SK-N-SH (cell line): Measurements from ENCODE around the gene RELN. TPM values are rescaled to one million over a fixed set of nuclear protein-coding genes. Genes with fewer than 3 reads are reported as not detected.

Experiments used
- CTCF ChIA-PET: fragments of 300-600, 350-600 bp; formaldehyde crosslinking; extraction: SDS; loops from one replicate; lab custom pipeline; 2021; lab: Yijun Ruan, JAX
- POLR2A ChIA-PET: fragments of 350-600 bp; sonication (Branson Sonifier 250); formaldehyde crosslinking; extraction: SDS; loops from one replicate; lab custom pipeline; 2020; ENCODE audit warnings: antibody characterized with exemption, inconsistent platforms; lab: Yijun Ruan, JAX
- DNase-seq: peaks from one replicate; pipeline ENCODE4 v3.0.0; 2012
- H2AFZ ChIP-seq: fragments of 200-600 bp; sonication (generic); 2 replicates; pipeline ENCODE4 v1.8.1; 2016; ENCODE audit warnings: antibody characterized with exemption, mild to moderate bottlenecking, low read depth
- H3F3A ChIP-seq: fragments of 200-600 bp; sonication (generic); replicated peaks from 2 replicates; pipeline ENCODE3; 2016; ENCODE audit warnings: antibody characterized with exemption, mild to moderate bottlenecking; ENCODE audit not compliant: insufficient read depth
- H3K27ac ChIP-seq, 2 experiments: fragments of 200-500 bp in 1 of 2; fragments of 200-600 bp in 1 of 2; sonication (Bioruptor generic) in 1 of 2; sonication (generic), shearing (Covaris generic) in 1 of 2; 2 replicates each; pipeline versions ENCODE4 v1.5.1 to v1.6.1; 2014 to 2016; ENCODE audit warnings: low read depth in 2 of 2, inconsistent platforms in 1 of 2, low read length in 1 of 2, mild to moderate bottlenecking in 1 of 2, mixed read lengths in 1 of 2
- H3K27me3 ChIP-seq: fragments of 200-600 bp; sonication (generic), shearing (Covaris generic); 2 replicates; pipeline ENCODE4 v1.6.1; 2016; ENCODE audit warnings: mixed run types; ENCODE audit not compliant: insufficient read depth
- H3K36me3 ChIP-seq, 2 experiments: fragments of 200-500 bp in 1 of 2; fragments of 200-600 bp in 1 of 2; sonication (Bioruptor generic) in 1 of 2; sonication (generic) in 1 of 2; replicated peaks in 1 of 2; 2 replicates each; pipeline versions ENCODE3 to v1.5.1; 2014 to 2016; ENCODE audit warnings: low read length in 1 of 2, mild to moderate bottlenecking in 1 of 2; ENCODE audit not compliant: insufficient read depth in 2 of 2, control insufficient read depth in 1 of 2
- H3K4me1 ChIP-seq, 2 experiments: fragments of 200-500 bp in 1 of 2; fragments of 200-600 bp in 1 of 2; sonication (Bioruptor generic) in 1 of 2; sonication (generic), shearing (Covaris generic) in 1 of 2; 2 replicates each; pipeline versions ENCODE4 v1.5.1 to v1.6.1; 2014 to 2016; ENCODE audit warnings: low read depth in 1 of 2, low read length in 1 of 2, mixed run types in 1 of 2; ENCODE audit not compliant: insufficient read depth in 2 of 2, control insufficient read depth in 1 of 2
- H3K4me2 ChIP-seq: fragments of 200-600 bp; sonication (generic), shearing (Covaris generic); 2 replicates; pipeline ENCODE4 v1.6.1; 2017; ENCODE audit warnings: mixed run types
- H3K4me3 ChIP-seq, 2 experiments: fragments of 200-500 bp in 1 of 2; fragments of 200-600 bp in 1 of 2; sonication (Bioruptor generic) in 1 of 2; sonication (generic), shearing (Covaris generic) in 1 of 2; 2 replicates each; pipeline versions ENCODE4 v1.5.1 to v1.8.1; 2014 to 2016; ENCODE audit warnings: low read depth in 2 of 2, inconsistent platforms in 1 of 2, low read length in 1 of 2, mild to moderate bottlenecking in 1 of 2, mixed read lengths in 1 of 2, moderate library complexity in 1 of 2
- H3K79me2 ChIP-seq: fragments of 200-600 bp; sonication (generic); 2 replicates; pipeline ENCODE4 v1.8.1; 2017; ENCODE audit warnings: mild to moderate bottlenecking; ENCODE audit not compliant: insufficient read depth
- H3K9ac ChIP-seq: fragments of 200-600 bp; sonication (generic); 2 replicates; pipeline ENCODE4 v1.6.1; 2017; ENCODE audit warnings: mixed run types
- H3K9me2 ChIP-seq: fragments of 200-600 bp; sonication (generic); 2 replicates; pipeline ENCODE4 v1.6.1; 2017; ENCODE audit warnings: mixed run types
- H3K9me3 ChIP-seq: fragments of 200-600 bp; sonication (generic); 2 replicates; pipeline ENCODE4 v1.6.1; 2017; ENCODE audit warnings: mixed run types, mild to moderate bottlenecking, moderate library complexity
- H4K20me1 ChIP-seq: fragments of 200-600 bp; sonication (generic); 2 replicates; pipeline ENCODE4 v1.6.1; 2017; ENCODE audit warnings: mild to moderate bottlenecking, mixed run types; ENCODE audit not compliant: insufficient read depth
- CTCF ChIP-seq: fragments of 200-600 bp; sonication (generic); IDR thresholded peaks from 2 replicates; pipeline ENCODE4 v1.6.1; 2017; ENCODE audit warnings: antibody characterized with exemption, mild to moderate bottlenecking, moderate library complexity
- FOSL2 ChIP-seq: IDR thresholded peaks from 2 replicates; pipeline ENCODE4 v1.4.0; 2012; ENCODE audit warnings: low read depth, mild to moderate bottlenecking, moderate library complexity, borderline replicate concordance
- NFIC ChIP-seq: IDR thresholded peaks from 2 replicates; pipeline ENCODE4 v1.4.0; 2012; ENCODE audit warnings: borderline replicate concordance
- REST ChIP-seq: IDR thresholded peaks from 2 replicates; pipeline ENCODE4 v1.6.1; 2012; ENCODE audit warnings: mild to moderate bottlenecking, low read depth, low read length, moderate library complexity
- SMC3 ChIP-seq: IDR thresholded peaks from 2 replicates; pipeline ENCODE4 v1.6.1; 2012; ENCODE audit warnings: low read depth, low read length, improper control_type of control experiment
- WGBS: methylation state at CpG from one replicate; pipeline ENCODE4 v1.1.6; 2017; ENCODE audit warnings: low lambda C conversion rate; 5-methylcytosine and 5-hydroxymethylcytosine counted together
- polyA plus RNA-seq, 3 experiments: library from polyadenylated mRNA; depleted of rRNA; stranded (reverse); fragments of >200 nt; gene quantifications; 2 replicates each; pipeline ENCODE4 v1.2.3, GENCODE V29; 2012
- small RNA-seq, 7 experiments: library from RNA; depleted of rRNA; stranded (forward); fragments of <200 nt; gene quantifications; one replicate each; pipeline ENCODE3, GENCODE V24; 2012

Gene RELN
- polyA plus RNA-seq, 1 of the 3 experiments (the other 2 are of a cell fraction): 0.02 TPM

- Histone ChIP-seq H3F3A (no peaks in the 10 kb centered on the region), H3K79me2 (no peaks in the 10 kb centered on the region), H3K4me1 (no peaks in the 10 kb centered on the region; a peak in 1 of 4 replicates), H3K4me2 (no peak overlapping the region), H4K20me1 (no peaks in the 10 kb centered on the region), H3K9me3 (no peaks in the 10 kb centered on the region), H3K27ac (no peak overlapping the region), H2AFZ (no peak overlapping the region), H3K4me3 (no peak overlapping the region), H3K36me3 (no peaks in the 10 kb centered on the region), H3K27me3 (no peaks in the 10 kb centered on the region), H3K9ac (no peak overlapping the region), H3K9me2 (no peaks in the 10 kb centered on the region)
- ChIA-PET CTCF (interaction anchor here (0.8 to 1.3 kb wide), 3 partner anchors 10 to 99 kb away, joined by 3 to 5 read pairs (median 4); no protein-coding TSS in a partner anchor), POLR2A (no interaction called here)
- TF ChIP-seq REST: no peak
- peak; percentile 12; the same call in 1 of the 2 replicates for TF ChIP-seq CTCF
- 25% methylated on average over 1 of the region's 1 CpG for WGBS
- DNase-seq: no peak
Measured at GRCh38 chr7:103425177-103425576, 564.3 kb downstream of the RELN start.

GRCh38 chr7:103423467-103424179 lies 565.8 kb downstream of the RELN start:
- no peaks in the 10 kb centered on the region for H3K27me3 ChIP-seq
- no peak overlapping the region for H2AFZ ChIP-seq
- no peak for TF ChIP-seq CTCF
- no peak for TF ChIP-seq SMC3
- no peak for TF ChIP-seq NFIC
- no peak for TF ChIP-seq FOSL2
- no peak for DNase-seq
- ChIA-PET POLR2A (no interaction called here), CTCF (interaction anchor here (1.1 kb wide), 1 partner anchor 17 kb away, joined by 3 read pairs; no protein-coding TSS in a partner anchor)
- H3K4me2 ChIP-seq: no peak overlapping the region
- 37% methylated on average over 3 of the region's 3 CpGs for WGBS
- H3K9me3 ChIP-seq: no peaks in the 10 kb centered on the region
- H3K4me3 ChIP-seq: no peak overlapping the region
- no peak overlapping the region for H3K27ac ChIP-seq
- H4K20me1 ChIP-seq: no peaks in the 10 kb centered on the region
- H3K36me3 ChIP-seq: no peaks in the 10 kb centered on the region
- H3F3A ChIP-seq: no peaks in the 10 kb centered on the region
- H3K9ac ChIP-seq: no peak overlapping the region
- H3K4me1 ChIP-seq: no peaks in the 10 kb centered on the region; a peak in 1 of 4 replicates
- no peaks in the 10 kb centered on the region for H3K9me2 ChIP-seq
- no peaks in the 10 kb centered on the region for H3K79me2 ChIP-seq

Small RNA genes within 50 kb of the gene (small RNA-seq; reads per million reads assigned to genes)
- gene RF00019: 0 reads per million in 7 experiments

Other genes starting within 250 kb of the RELN start
- gene ORC5, start 218.4 kb upstream of the RELN start, polyA plus RNA-seq (2012; rRNA removed): 4.1 and 4.7 TPM in 2 replicates